ENCODE results near the gene HRH2.

DNA sequence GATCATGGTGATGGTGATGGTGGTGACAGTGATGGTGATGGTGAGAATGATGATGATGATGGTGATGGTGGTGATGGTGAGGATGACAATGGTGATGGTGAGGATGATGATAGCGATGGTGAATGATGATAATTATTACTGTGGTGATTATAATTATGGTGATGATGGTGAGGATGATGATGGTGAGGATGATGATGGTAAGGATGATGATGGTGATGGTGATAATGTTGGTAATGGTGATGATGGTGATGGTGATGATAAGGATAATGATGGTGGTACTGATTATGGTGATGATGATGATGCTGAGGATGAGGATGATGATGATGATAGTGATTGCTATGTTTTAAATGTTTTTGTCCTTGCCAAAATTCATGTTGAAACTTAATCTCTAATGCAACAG lies 37.3 kb upstream of the HRH2 start:
- TF ChIP-seq EZH2phosphoT487 (IDR thresholded peaks at IDR 0.05; ENCODE audit: low read depth) = no peak
- TF ChIP-seq CTCF (IDR thresholded peaks at IDR 0.05; ENCODE audit: low read depth, low read length) = no peak
